ENCODE results near the gene AQP1. TPM values are rescaled to one million over a fixed set of nuclear protein-coding genes. Genes with fewer than 3 reads are reported as not detected.
A peak's percentile ranks its signal among the peaks of the same experiment; 100 is the strongest.

Gene AQP1
- total RNA-seq, 1 donor from 2014 or later, result 243 TPM

GRCh38 chr7:30974605-30975255 lies 63.1 kb downstream of the AQP1 start:
- Histone ChIP-seq H3K4me3 (no peak overlapping the region), H3K4me1 (no peaks in the 10 kb centered on the region), H3K36me3 (no peaks in the 10 kb centered on the region), H3K27me3 (no peaks in the 10 kb centered on the region), H3K9me3 (no peaks in the 10 kb centered on the region), H3K27ac (no peak overlapping the region)
- TF ChIP-seq POLR2AphosphoS5 (IDR thresholded peaks at IDR 0.05; ENCODE audit: insufficient read depth in 1 of 2, low read depth in 1 of 2), result no peak
- peak; percentile 27 to 39 (median 32) for TF ChIP-seq CTCF (IDR thresholded peaks at IDR 0.05)
- intact Hi-C loops (cut with DNase I), result loop anchor here (5.0 kb wide), 1 partner anchor 172 kb away; no protein-coding TSS in a partner anchor
- peak; percentile 62 to 79 for DNase-seq (ENCODE audit: extremely low spot score in 2 of 2)

Other genes starting within 250 kb of the AQP1 start
- not detected for gene CRHR2, start 229.4 kb upstream of the AQP1 start, total RNA-seq
- 5.6 TPM for gene INMT, start 159.7 kb upstream of the AQP1 start, total RNA-seq
- gene MINDY4, start 140.4 kb upstream of the AQP1 start, total RNA-seq, result 10.3 TPM
- not detected for gene GHRHR, start 52.1 kb downstream of the AQP1 start, total RNA-seq
- gene ADCYAP1R1, start 140.5 kb downstream of the AQP1 start, total RNA-seq, result 12.0 TPM